Activated B cell treated with CpG ODN at 0.5 μM for 24 hours (primary cell): Measurements from ENCODE around the gene TNFSF9. TPM values are rescaled to one million over a fixed set of nuclear protein-coding genes. Genes with fewer than 3 reads are reported as not detected.

Experiments used
- ATAC-seq: fragments of 200-7000 bp; cut with Tn5 transposase; one replicate; pipeline ENCODE4 v1.10.0; 2021; ENCODE audit warnings: low read depth, mild to moderate bottlenecking, moderate library complexity
- CTCF ChIA-PET: fragments of 350-600 bp; sonication (Branson Sonifier 250); formaldehyde crosslinking; loops from one replicate; lab custom pipeline; 2021; ENCODE audit warnings: antibody characterized with exemption; lab: Charles Lee
- POLR2A ChIA-PET: fragments of 350-600 bp; sonication (Branson Sonifier 250); formaldehyde crosslinking; loops from one replicate; lab custom pipeline; 2021; ENCODE audit warnings: antibody characterized with exemption; lab: Charles Lee
- DNase-seq: peaks from one replicate; pipeline ENCODE4 v3.0.0; 2022
- H3K27ac Mint-ChIP-seq: one replicate; pipeline ENCODE4 v1.8.0; 2020; ENCODE audit warnings: mixed read lengths
- H3K27me3 Mint-ChIP-seq: one replicate; pipeline ENCODE4 v1.8.0; 2021; ENCODE audit warnings: mixed read lengths
- H3K36me3 Mint-ChIP-seq: one replicate; pipeline ENCODE4 v1.8.0; 2021; ENCODE audit warnings: low read depth, mixed read lengths
- H3K4me1 Mint-ChIP-seq: one replicate; pipeline ENCODE4 v1.8.0; 2021; ENCODE audit warnings: mixed read lengths
- H3K4me3 Mint-ChIP-seq: one replicate; pipeline ENCODE4 v1.8.0; 2020; ENCODE audit warnings: mild to moderate bottlenecking, mixed read lengths
- H3K9me3 Mint-ChIP-seq: one replicate; pipeline ENCODE4 v1.8.0; 2020; ENCODE audit warnings: mixed read lengths
- intact Hi-C: fragments of 100-400 bp; cut with micrococcal nuclease; formaldehyde crosslinking; loops from one replicate; pipeline ENCODE4 v1.15.1; 2024
- total RNA-seq: library from RNA; stranded (reverse); gene quantifications from 2 replicates; pipeline ENCODE4 v1.2.3, GENCODE V29; 2022
- TF ChIP-seq, protein P1 (sequence below): fragments of 200-600 bp; IDR thresholded peaks from one replicate; pipeline ENCODE4 v1.8.0; 2022; ENCODE audit warnings: antibody characterized with exemption, mild to moderate bottlenecking

The TNFSF9 gene
- total RNA-seq, 1 donor from 2014 or later, result 7.1 TPM

DNA sequence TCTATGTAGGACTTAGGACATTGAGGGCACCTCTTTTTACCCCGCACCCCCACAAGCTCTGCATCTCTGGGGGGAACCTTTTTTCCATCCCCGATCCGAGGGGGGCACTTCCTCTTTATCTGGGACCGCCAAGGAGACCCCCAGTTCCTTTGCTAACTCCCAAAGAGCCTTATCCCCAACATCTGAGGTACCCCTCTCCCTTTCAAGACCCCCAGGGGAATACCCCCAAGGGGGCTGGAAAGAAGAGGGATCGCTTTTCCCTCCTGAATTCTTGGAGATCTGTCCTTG, 1.1 kb downstream of the TNFSF9 start:
- Mint-ChIP-seq H3K9me3 (peaks cover 5% of the 10 kb centered on the region), H3K27ac (peak overlapping the region; percentile 68), H3K36me3 (peaks cover 15% of the 10 kb centered on the region), H3K4me3 (peak overlapping the region; percentile 78), H3K4me1 (peaks cover 75% of the 10 kb centered on the region), H3K27me3 (peaks cover 9% of the 10 kb centered on the region)
- TF ChIP-seq, protein P1, sequence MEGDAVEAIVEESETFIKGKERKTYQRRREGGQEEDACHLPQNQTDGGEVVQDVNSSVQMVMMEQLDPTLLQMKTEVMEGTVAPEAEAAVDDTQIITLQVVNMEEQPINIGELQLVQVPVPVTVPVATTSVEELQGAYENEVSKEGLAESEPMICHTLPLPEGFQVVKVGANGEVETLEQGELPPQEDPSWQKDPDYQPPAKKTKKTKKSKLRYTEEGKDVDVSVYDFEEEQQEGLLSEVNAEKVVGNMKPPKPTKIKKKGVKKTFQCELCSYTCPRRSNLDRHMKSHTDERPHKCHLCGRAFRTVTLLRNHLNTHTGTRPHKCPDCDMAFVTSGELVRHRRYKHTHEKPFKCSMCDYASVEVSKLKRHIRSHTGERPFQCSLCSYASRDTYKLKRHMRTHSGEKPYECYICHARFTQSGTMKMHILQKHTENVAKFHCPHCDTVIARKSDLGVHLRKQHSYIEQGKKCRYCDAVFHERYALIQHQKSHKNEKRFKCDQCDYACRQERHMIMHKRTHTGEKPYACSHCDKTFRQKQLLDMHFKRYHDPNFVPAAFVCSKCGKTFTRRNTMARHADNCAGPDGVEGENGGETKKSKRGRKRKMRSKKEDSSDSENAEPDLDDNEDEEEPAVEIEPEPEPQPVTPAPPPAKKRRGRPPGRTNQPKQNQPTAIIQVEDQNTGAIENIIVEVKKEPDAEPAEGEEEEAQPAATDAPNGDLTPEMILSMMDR, result no peak
- DNase-seq, result no peak
- intact Hi-C loops, result no loop called here
- no peak for ATAC-seq
- ChIA-PET CTCF (interaction anchor here (1.4 kb wide), 1 partner anchor 20 kb away, joined by 4 read pairs; no protein-coding TSS in a partner anchor), POLR2A (interaction anchor here (0.9 to 3.1 kb wide), 3 partner anchors 10 to 69 kb away, joined by 3 to 36 read pairs (median 5); no protein-coding TSS in a partner anchor)

DNA sequence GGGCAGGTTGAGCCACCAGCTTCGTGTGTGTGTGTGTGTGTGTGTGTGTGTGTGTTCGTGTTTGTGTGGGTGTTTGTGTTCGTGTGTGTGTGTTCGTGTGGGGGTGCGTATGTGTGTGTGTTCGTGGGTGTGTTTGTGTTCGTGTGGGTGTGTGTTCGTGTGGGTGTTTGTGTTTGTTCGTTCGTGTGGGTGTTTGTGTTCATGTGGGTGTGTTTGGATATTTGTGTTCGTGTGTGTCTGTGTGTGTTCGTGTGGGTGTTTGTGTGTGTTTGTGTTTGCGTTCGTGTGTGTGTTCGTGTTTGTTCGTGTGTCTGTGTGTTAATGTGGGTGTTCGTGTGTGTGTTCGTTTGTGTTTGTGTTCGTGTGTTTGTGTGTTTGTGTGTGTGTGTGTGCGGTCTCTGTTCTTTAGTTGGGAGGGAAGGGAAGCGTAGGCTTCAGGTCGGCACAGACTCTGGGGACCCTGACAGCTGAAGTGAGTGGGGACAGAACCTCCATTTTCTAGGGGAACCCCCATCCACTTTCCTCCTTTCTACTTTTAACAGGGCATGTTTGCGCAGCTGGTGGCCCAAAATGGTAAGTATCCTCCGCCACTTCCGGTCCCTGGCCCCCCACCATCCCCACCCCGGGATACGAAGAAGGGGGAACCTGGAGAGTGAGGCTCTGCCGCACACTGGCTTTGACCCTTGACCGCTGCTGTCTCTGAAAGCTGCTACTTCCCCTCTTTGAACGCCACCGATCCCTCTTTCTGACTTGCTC, 1.6 kb downstream of the TNFSF9 start:
- ChIA-PET CTCF (interaction anchor here (1.4 kb wide), 1 partner anchor 20 kb away, joined by 4 read pairs; no protein-coding TSS in a partner anchor), POLR2A (interaction anchor here (0.5 to 3.1 kb wide), 7 partner anchors 10 to 69 kb away, joined by 3 to 36 read pairs (median 5); no protein-coding TSS in a partner anchor)
- Mint-ChIP-seq H3K27me3 (peaks cover 9% of the 10 kb centered on the region), H3K36me3 (peaks cover 15% of the 10 kb centered on the region), H3K4me1 (peaks cover 76% of the 10 kb centered on the region), H3K4me3 (peak overlapping the region; percentile 78), H3K9me3 (peaks cover 5% of the 10 kb centered on the region), H3K27ac (peak overlapping the region; percentile 68)
- TF ChIP-seq, protein P1, result no peak
- ATAC-seq (peak; percentile 5), DNase-seq (peak; percentile 31)
- intact Hi-C loops, result no loop called here

DNA sequence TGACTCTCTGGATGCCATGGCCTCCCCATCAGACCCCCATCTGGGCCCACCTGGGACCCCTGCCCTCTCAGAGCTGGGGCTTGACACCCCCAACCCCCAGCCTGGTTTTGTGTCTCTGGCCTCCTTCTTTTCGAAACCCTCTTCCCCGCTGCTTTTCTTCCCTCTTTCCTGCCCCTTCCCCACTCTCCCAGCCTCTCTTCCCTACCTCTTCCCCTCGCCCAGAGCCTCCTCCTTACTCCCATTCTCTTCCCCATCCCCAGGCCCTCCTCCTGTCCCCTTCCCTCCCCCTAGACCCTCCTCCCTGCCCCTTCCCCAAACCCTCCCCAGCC, 2.1 kb downstream of the TNFSF9 start:
- peaks cover 9% of the 10 kb centered on the region for H3K27me3 Mint-ChIP-seq
- DNase-seq (no peak), ATAC-seq (no peak)
- CTCF ChIA-PET, result interaction anchor here (1.4 kb wide), 1 partner anchor 19 kb away, joined by 4 read pairs; no protein-coding TSS in a partner anchor
- peak overlapping the region; percentile 78 for H3K4me3 Mint-ChIP-seq
- intact Hi-C loops, result no loop called here
- POLR2A ChIA-PET, result interaction anchor here (0.5 to 3.1 kb wide), 6 partner anchors 11 to 68 kb away, joined by 3 to 36 read pairs (median 6); no protein-coding TSS in a partner anchor
- peaks cover 75% of the 10 kb centered on the region for H3K4me1 Mint-ChIP-seq
- TF ChIP-seq, protein P1, result no peak
- H3K27ac Mint-ChIP-seq, result peak overlapping the region; percentile 68
- peaks cover 15% of the 10 kb centered on the region for H3K36me3 Mint-ChIP-seq
- peaks cover 5% of the 10 kb centered on the region for H3K9me3 Mint-ChIP-seq

DNA sequence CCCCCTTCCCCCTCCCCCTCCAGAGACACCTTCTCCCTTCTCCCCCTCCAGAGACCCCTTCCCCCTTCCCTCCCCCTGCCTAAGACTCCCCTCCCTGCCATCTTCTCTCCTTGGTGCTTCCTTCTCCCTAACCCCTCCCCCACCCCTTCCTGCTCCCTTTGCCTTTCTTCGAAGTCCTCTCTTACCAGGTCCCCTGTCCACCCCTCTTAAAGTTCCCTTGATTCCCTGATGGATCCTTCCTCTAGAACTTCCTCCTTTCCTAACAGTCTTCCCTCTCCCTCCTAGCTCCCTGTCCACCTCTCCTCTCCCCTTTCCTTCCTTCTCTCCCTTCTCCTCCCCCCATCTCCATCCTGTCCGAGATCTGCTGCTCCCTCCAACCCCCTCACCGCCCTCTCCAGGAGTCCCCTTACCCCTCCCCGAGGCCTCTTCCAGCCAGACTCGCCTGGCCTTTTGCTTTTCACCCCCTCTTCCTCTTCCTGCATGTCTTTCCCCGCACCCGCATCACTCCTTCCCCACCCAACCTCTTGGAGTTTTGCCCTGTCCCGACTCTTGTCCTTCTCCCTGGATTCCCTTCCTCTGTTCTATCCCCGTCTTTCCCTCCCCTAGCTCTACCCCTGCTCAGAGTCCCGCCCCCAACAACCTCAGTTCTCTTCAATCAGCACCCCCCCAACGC, 3.1 kb downstream of the TNFSF9 start:
- Mint-ChIP-seq H3K36me3 (peaks cover 15% of the 10 kb centered on the region), H3K4me3 (no peak overlapping the region), H3K4me1 (peaks cover 72% of the 10 kb centered on the region), H3K9me3 (peaks cover 5% of the 10 kb centered on the region), H3K27ac (peak overlapping the region; percentile 30), H3K27me3 (peaks cover 9% of the 10 kb centered on the region)
- CTCF ChIA-PET, result interaction anchor here (0.7 kb wide), 1 partner anchor 15 kb away, joined by 3 read pairs; no protein-coding TSS in a partner anchor
- ATAC-seq (no peak), DNase-seq (no peak)
- intact Hi-C loops, result no loop called here
- TF ChIP-seq, protein P1, result no peak
- POLR2A ChIA-PET, result interaction anchor here (0.6 to 1.6 kb wide), 3 partner anchors 17 to 239 kb away, joined by 3 to 8 read pairs (median 3); partner anchors contain the start of gene VAV1
